GM21381 (cell line): ENCODE results near the gene COPS8.

ENCODE experiments used
- ATAC-seq: cut with Tn5 transposase; IDR thresholded peaks from one replicate; pipeline ENCODE4 v1.9.1; 2021; ENCODE audit warnings: mild to moderate bottlenecking, moderate library complexity; ENCODE audit not compliant: unreplicated experiment

Gene COPS8

GRCh38 chr2:237097911-237098702 lies 12.4 kb downstream of the COPS8 start:
- ATAC-seq: no peak

GRCh38 chr2:237099804-237100203 lies 14.1 kb downstream of the COPS8 start:
- ATAC-seq: no peak

- ATAC-seq: no peak
These were observed 15.7 kb downstream of the COPS8 start for GRCh38 chr2:237101118-237101979.

- ATAC-seq: no peak
These were observed 16.7 kb downstream of the COPS8 start for GRCh38 chr2:237102428-237102827.

- ATAC-seq: no peak
These were observed 23.8 kb downstream of the COPS8 start for GRCh38 chr2:237109421-237109934.

GRCh38 chr2:237113026-237113795 lies 27.5 kb downstream of the COPS8 start:
- no peak for ATAC-seq

GRCh38 chr2:237115870-237116269 lies 30.2 kb downstream of the COPS8 start:
- ATAC-seq: no peak

GRCh38 chr2:237116431-237116830 lies 30.7 kb downstream of the COPS8 start:
- ATAC-seq: no peak

GRCh38 chr2:237118025-237118424 lies 32.3 kb downstream of the COPS8 start:
- ATAC-seq: no peak

GRCh38 chr2:237118561-237119155 lies 33.0 kb downstream of the COPS8 start:
- no peak for ATAC-seq

GRCh38 chr2:237120916-237121315 lies 35.2 kb downstream of the COPS8 start:
- no peak for ATAC-seq

- no peak for ATAC-seq
These were observed 35.6 kb downstream of the COPS8 start for GRCh38 chr2:237121321-237121720.

- peak; percentile 58 for ATAC-seq
These were observed 36.6 kb downstream of the COPS8 start for GRCh38 chr2:237122214-237122666.

- no peak for ATAC-seq
These were observed 39.1 kb downstream of the COPS8 start for GRCh38 chr2:237124820-237125219.

GRCh38 chr2:237125967-237126366 lies 40.3 kb downstream of the COPS8 start:
- ATAC-seq: no peak

GRCh38 chr2:237126519-237127174 lies 41.0 kb downstream of the COPS8 start:
- no peak for ATAC-seq

GRCh38 chr2:237128026-237128703 lies 42.5 kb downstream of the COPS8 start:
- no peak for ATAC-seq

- no peak for ATAC-seq
These were observed 43.3 kb downstream of the COPS8 start for GRCh38 chr2:237128845-237129592.
